Common myeloid progenitor, CD34-positive (primary cell): ENCODE measurements around the gene EYA4.
A peak's percentile ranks its signal among the peaks of the same experiment; 100 is the strongest.

ENCODE experiments used
- CTCF ChIA-PET: fragments of 350-600 bp; sonication (Branson Sonifier 250); formaldehyde crosslinking; loops from one replicate; lab custom pipeline; 2021; ENCODE audit warnings: antibody characterized with exemption; lab: Charles Lee
- POLR2A ChIA-PET: fragments of 350-600 bp; sonication (Branson Sonifier 250); formaldehyde crosslinking; loops from one replicate; lab custom pipeline; 2021; ENCODE audit warnings: antibody characterized with exemption; lab: Charles Lee
- DNase-seq, 3 donors: peaks; one replicate each; pipeline versions ENCODE4 v3.0.0 to v3.0.0-alpha.2; 2013
- H3K27ac ChIP-seq, 2 experiments: 1 replicate in 1 of 2; 2 replicates in 1 of 2; pipeline ENCODE4 v1.7.0; 2013; ENCODE audit warnings: inconsistent platforms in 2 of 2, low read length in 2 of 2, mild to moderate bottlenecking in 2 of 2, low read depth in 1 of 2, moderate library complexity in 1 of 2; ENCODE audit not compliant: severe bottlenecking in 2 of 2, insufficient read depth in 1 of 2, poor library complexity in 1 of 2
- H3K27me3 ChIP-seq, 5 experiments: replicated peaks in 2 of 5; 1 replicate in 3 of 5; 2 replicates in 2 of 5; pipeline versions ENCODE4 v1.6.1 to v1.7.0; 2013; ENCODE audit warnings: low read length in 4 of 5, mild to moderate bottlenecking in 2 of 5, moderate library complexity in 2 of 5, inconsistent platforms in 1 of 5; ENCODE audit not compliant: insufficient read depth in 5 of 5, control insufficient read depth in 4 of 5
- H3K36me3 ChIP-seq, 4 experiments: 1 replicate in 2 of 4; 2 replicates in 2 of 4; pipeline versions ENCODE4 v1.6.1 to v1.7.0; 2013; ENCODE audit warnings: low read length in 3 of 4, control low read depth in 1 of 4, mild to moderate bottlenecking in 1 of 4; ENCODE audit not compliant: control insufficient read depth in 4 of 4, insufficient read depth in 4 of 4
- H3K4me1 ChIP-seq, 4 experiments: 1 replicate in 3 of 4; 2 replicates in 1 of 4; pipeline versions ENCODE4 v1.6.1 to v1.7.1; 2013; ENCODE audit warnings: low read length in 3 of 4, mild to moderate bottlenecking in 3 of 4, control low read depth in 1 of 4, inconsistent platforms in 1 of 4, moderate library complexity in 1 of 4; ENCODE audit not compliant: control insufficient read depth in 4 of 4, insufficient read depth in 4 of 4; ENCODE audit errors: control extremely low read depth in 1 of 4
- H3K4me3 ChIP-seq, 7 experiments: 1 replicate in 4 of 7; 2 replicates in 3 of 7; pipeline versions ENCODE4 v1.5.1 to v1.7.0; 2013; ENCODE audit warnings: mild to moderate bottlenecking in 7 of 7, low read length in 6 of 7, moderate library complexity in 6 of 7, inconsistent platforms in 2 of 7, low read depth in 2 of 7, control low read depth in 1 of 7; ENCODE audit not compliant: insufficient read depth in 4 of 7, control insufficient read depth in 1 of 7; ENCODE audit errors: extremely low read depth in 1 of 7
- H3K9me3 ChIP-seq, 5 experiments: 1 replicate in 4 of 5; 2 replicates in 1 of 5; pipeline versions ENCODE4 v1.6.1 to v1.7.1; 2013; ENCODE audit warnings: low read length in 4 of 5, mild to moderate bottlenecking in 2 of 5, inconsistent platforms in 1 of 5, low read depth in 1 of 5, moderate library complexity in 1 of 5; ENCODE audit not compliant: control insufficient read depth in 4 of 5, insufficient read depth in 2 of 5; ENCODE audit errors: control extremely low read depth in 1 of 5
- WGBS: methylation state at CpG from one replicate; pipeline ENCODE4 v1.1.5; 2013; ENCODE audit not compliant: insufficient coverage; 5-methylcytosine and 5-hydroxymethylcytosine counted together

Gene EYA4

GRCh38 chr6:133225560-133225959 is 15.6 kb upstream of the EYA4 start:
- Histone ChIP-seq H3K4me1 (no peaks in the 10 kb centered on the region), H3K9me3 (no peaks in the 10 kb centered on the region), H3K36me3 (no peaks in the 10 kb centered on the region), H3K4me3 (no peak overlapping the region), H3K27ac (no peak overlapping the region), H3K27me3 (peaks cover 0 to 2% (median 1%) of the 10 kb centered on the region in 5 experiments)
- CTCF ChIA-PET: no interaction called here
- DNase-seq: no peak
- POLR2A ChIA-PET: no interaction called here
- WGBS: 100% methylated on average over 1 of the region's 2 CpGs

GRCh38 chr6:133227344-133227743 is 13.8 kb upstream of the EYA4 start:
- CTCF ChIA-PET: no interaction called here

GRCh38 chr6:133230052-133230451 is 11.1 kb upstream of the EYA4 start:
- no peak for DNase-seq
- Histone ChIP-seq H3K4me3 (no peak overlapping the region), H3K27ac (no peak overlapping the region), H3K9me3 (peaks cover 0 to 6% (median 0%) of the 10 kb centered on the region in 5 experiments), H3K36me3 (no peaks in the 10 kb centered on the region), H3K4me1 (no peaks in the 10 kb centered on the region), H3K27me3 (peaks cover 0 to 8% (median 2%) of the 10 kb centered on the region in 5 experiments)
- CTCF ChIA-PET: interaction anchor here (0.8 kb wide), 1 partner anchor 48 kb away, joined by 3 read pairs; no protein-coding TSS in a partner anchor
- WGBS: no CpG with 5 or more reads among the region's 1 CpG
- POLR2A ChIA-PET: no interaction called here

More at GRCh38 chr6:133227344-133227743, 13.8 kb upstream of the EYA4 start:
- DNase-seq: no peak
- H3K36me3 ChIP-seq: no peaks in the 10 kb centered on the region
- H3K4me3 ChIP-seq: no peak overlapping the region
- peaks cover 0 to 2% (median 0%) of the 10 kb centered on the region in 5 experiments for H3K9me3 ChIP-seq
- no peaks in the 10 kb centered on the region for H3K4me1 ChIP-seq
- no peak overlapping the region for H3K27ac ChIP-seq
- POLR2A ChIA-PET: no interaction called here
- peaks cover 0 to 4% (median 2%) of the 10 kb centered on the region in 5 experiments for H3K27me3 ChIP-seq

DNA sequence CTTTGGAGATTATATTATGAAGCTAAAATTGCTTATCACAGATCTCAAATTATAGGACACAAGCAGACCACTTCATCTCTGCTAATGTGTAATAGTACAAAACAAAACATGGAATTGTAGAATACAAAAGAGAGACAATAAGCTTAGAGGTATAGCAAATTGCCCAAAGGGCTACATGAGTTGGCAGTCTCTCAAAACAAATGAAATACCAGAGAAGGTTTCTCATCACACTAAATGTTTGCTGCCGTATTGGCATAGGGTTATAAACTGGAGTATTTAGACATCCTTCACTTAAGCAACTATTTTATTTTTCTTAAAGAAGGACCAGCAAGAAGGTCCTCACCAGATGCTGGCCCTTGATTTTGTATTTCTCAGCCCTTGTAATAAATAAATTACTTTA is 5.9 kb upstream of the EYA4 start:
- 86% methylated on average over 1 of the region's 1 CpG for WGBS
- DNase-seq: no peak
- Histone ChIP-seq H3K36me3 (no peaks in the 10 kb centered on the region), H3K4me1 (peaks cover 0 to under 1% (median 0%) of the 10 kb centered on the region in 4 experiments), H3K4me3 (no peak overlapping the region), H3K9me3 (peaks cover 0 to 6% (median 0%) of the 10 kb centered on the region in 5 experiments), H3K27ac (no peak overlapping the region), H3K27me3 (peaks cover under 1 to 42% (median 10%) of the 10 kb centered on the region in 5 experiments)
- ChIA-PET POLR2A (no interaction called here), CTCF (no interaction called here)

GRCh38 chr6:133236932-133237331 is 4.2 kb upstream of the EYA4 start:
- Histone ChIP-seq H3K27ac (no peak overlapping the region), H3K27me3 (peaks cover 12 to 55% (median 18%) of the 10 kb centered on the region in 5 experiments), H3K4me1 (peaks cover 0 to 17% (median 11%) of the 10 kb centered on the region in 4 experiments), H3K9me3 (peaks cover 0 to 4% (median 0%) of the 10 kb centered on the region in 5 experiments), H3K36me3 (no peaks in the 10 kb centered on the region), H3K4me3 (no peak overlapping the region)
- 100% methylated on average over 1 of the region's 1 CpG for whole genome bisulfite sequencing
- ChIA-PET CTCF (no interaction called here), POLR2A (no interaction called here)
- DNase-seq: no peak

GRCh38 chr6:133240511-133241085 is 559 bp upstream of the EYA4 start:
- ChIA-PET CTCF (no interaction called here), POLR2A (no interaction called here)
- H3K36me3 ChIP-seq: no peaks in the 10 kb centered on the region
- H3K4me3 ChIP-seq: peak overlapping the region in 3 of 7 experiments; percentile 14 to 65 (median 50)
- under 1% methylated on average over 32 of the region's 37 CpGs for WGBS
- peaks cover 0 to 25% (median 14%) of the 10 kb centered on the region in 4 experiments for H3K4me1 ChIP-seq
- H3K9me3 ChIP-seq: peaks cover 0 to 3% (median 0%) of the 10 kb centered on the region in 5 experiments
- peaks cover 24 to 85% (median 42%) of the 10 kb centered on the region in 5 experiments for H3K27me3 ChIP-seq
- peak in 2 of 3 donors; percentile 28 to 39 for DNase-seq
- H3K27ac ChIP-seq: no peak overlapping the region

DNA sequence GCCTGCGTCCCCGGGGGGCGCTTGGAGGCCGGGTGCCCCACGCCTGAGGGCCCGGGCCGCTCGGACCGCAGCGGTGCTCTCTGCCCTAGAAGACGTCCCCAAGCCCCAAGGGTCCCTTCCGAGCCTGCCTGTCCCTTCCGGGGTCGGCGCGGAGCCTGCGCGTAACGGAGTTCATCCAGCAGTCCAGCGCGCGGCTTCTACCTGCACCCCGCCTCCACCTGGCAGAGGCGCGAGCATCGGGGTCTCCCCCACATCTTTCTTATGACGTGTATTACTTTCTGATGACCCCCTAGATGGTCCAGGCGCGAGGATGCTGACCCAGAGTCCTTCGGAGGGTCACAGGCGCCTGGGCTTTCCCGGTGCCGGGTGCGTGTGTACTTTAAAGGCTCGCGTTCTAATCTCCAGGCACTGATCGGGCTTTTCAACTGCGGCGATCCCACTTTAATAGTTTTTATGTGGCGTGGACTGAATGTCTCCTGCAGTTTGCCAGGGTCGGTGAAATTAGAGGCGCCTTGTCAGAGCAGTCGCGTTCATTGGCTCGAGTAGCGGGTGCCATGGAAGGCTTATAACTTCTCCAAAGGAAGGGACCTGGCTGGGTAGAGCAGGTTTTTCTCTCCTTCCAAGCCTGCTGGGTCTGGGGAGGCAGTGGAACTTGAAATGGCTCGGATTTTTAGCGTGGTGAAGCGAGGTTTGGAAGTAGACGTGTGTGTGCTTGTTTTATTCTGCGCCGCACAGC is 912 bp downstream of the EYA4 start:
- H3K9me3 ChIP-seq: peaks cover 0 to 3% (median 0%) of the 10 kb centered on the region in 5 experiments
- no peak overlapping the region for H3K27ac ChIP-seq
- 2% methylated on average over 51 of the region's 52 CpGs for WGBS
- no peaks in the 10 kb centered on the region for H3K36me3 ChIP-seq
- peak overlapping the region in 4 of 7 experiments; percentile 35 to 65 (median 54) for H3K4me3 ChIP-seq
- peaks cover 0 to 25% (median 14%) of the 10 kb centered on the region in 4 experiments for H3K4me1 ChIP-seq
- CTCF ChIA-PET: no interaction called here
- peaks cover 24 to 94% (median 47%) of the 10 kb centered on the region in 5 experiments for H3K27me3 ChIP-seq
- POLR2A ChIA-PET: no interaction called here
- peak in 2 of 3 donors; percentile 28 to 31 for DNase-seq
